HepG2 (cell line): ENCODE measurements around the gene APBB1. TPM values are rescaled to one million over a fixed set of nuclear protein-coding genes. Genes with fewer than 3 reads are reported as not detected.

Experiments used
- ATAC-seq: fragments of 200-7000 bp; cut with Tn5 transposase; 3 replicates; pipeline ENCODE4 v1.9.1; 2020; ENCODE audit warnings: mild to moderate bottlenecking, moderate library complexity
- BruUV-seq: library from RNA; stranded (reverse); fragments of 400-500 nt; replicated peaks from 2 replicates; lab custom pipeline; 2021; lab: Mats Ljungman, UMichigan
- CTCF ChIA-PET: fragments of 300-600 bp; formaldehyde crosslinking; extraction: SDS; loops from one replicate; lab custom pipeline; 2021; ENCODE audit warnings: low total read pairs, inconsistent platforms, low intra/inter-chr PET ratio; lab: Yijun Ruan, JAX
- POLR2A ChIA-PET: fragments of 350-600 bp; sonication (Branson Sonifier 250); formaldehyde crosslinking; loops from one replicate; lab custom pipeline; 2020; ENCODE audit warnings: antibody characterized with exemption, inconsistent platforms; lab: Yijun Ruan, JAX
- DNase-seq: peaks from one replicate; pipeline ENCODE4 v3.0.0-alpha.2; 2015; ENCODE audit warnings: low spot score
- FAIRE-seq: peaks from 3 replicates; lab custom pipeline; 2011; peaks lifted over from hg19 to GRCh38; lab: Jason Lieb, UNC
- H2AFZ ChIP-seq: one replicate; pipeline ENCODE4 v1.6.1; 2011; ENCODE audit warnings: low read length, inconsistent platforms
- H3K27ac ChIP-seq: fragments of 300-600 bp; 3 replicates; pipeline ENCODE4 v1.8.0; 2011; ENCODE audit warnings: mixed run types, mild to moderate bottlenecking, mixed read lengths, low read length, inconsistent platforms; ENCODE audit not compliant: insufficient read depth; ENCODE audit errors: extremely low read length
- H3K27me3 ChIP-seq, 2 experiments: fragments of 200-600 bp in 1 of 2; 2 replicates in 1 of 2; 3 replicates in 1 of 2; pipeline versions ENCODE4 v1.6.0 to v1.8.0; 2011; ENCODE audit warnings: low read length in 2 of 2, mild to moderate bottlenecking in 2 of 2, moderate library complexity in 2 of 2, inconsistent platforms in 1 of 2; ENCODE audit not compliant: insufficient read depth in 2 of 2, control insufficient read depth in 1 of 2
- H3K36me3 ChIP-seq, 2 experiments: fragments of 200-600 bp in 1 of 2; replicated peaks in 1 of 2; 2 replicates in 1 of 2; 3 replicates in 1 of 2; pipeline versions ENCODE4 v1.5.1 to v1.8.0; 2011; ENCODE audit warnings: low read length in 2 of 2, inconsistent platforms in 1 of 2; ENCODE audit not compliant: insufficient read depth in 2 of 2, control insufficient read depth in 1 of 2
- H3K4me1 ChIP-seq: 2 replicates; pipeline ENCODE4 v1.5.1; 2012; ENCODE audit warnings: low read length, inconsistent platforms; ENCODE audit not compliant: insufficient read depth
- H3K4me2 ChIP-seq: 2 replicates; pipeline ENCODE4 v1.6.0; 2011; ENCODE audit warnings: low read depth, low read length, inconsistent platforms
- H3K4me3 ChIP-seq, 3 experiments: fragments of 200-600 bp in 1 of 3; sonication (generic), shearing (Covaris generic) in 1 of 3; replicated peaks in 1 of 3; 2 replicates each; pipeline ENCODE4 v1.5.1; 2011 to 2016; ENCODE audit warnings: low read length in 3 of 3, inconsistent platforms in 2 of 3, low read depth in 2 of 3, mild to moderate bottlenecking in 2 of 3, control low read depth in 1 of 3, mixed read lengths in 1 of 3; ENCODE audit not compliant: insufficient read depth in 1 of 3
- H3K79me2 ChIP-seq: one replicate; pipeline ENCODE4 v1.6.1; 2011; ENCODE audit warnings: low read length, inconsistent platforms; ENCODE audit not compliant: insufficient read depth
- H3K9ac ChIP-seq: 2 replicates; pipeline ENCODE4 v1.6.0; 2011; ENCODE audit warnings: mild to moderate bottlenecking, low read depth, low read length, inconsistent platforms; ENCODE audit not compliant: insufficient read depth
- H3K9me3 ChIP-seq: 2 replicates; pipeline ENCODE4 v1.5.1; 2012; ENCODE audit warnings: mild to moderate bottlenecking, low read length
- H4K20me1 ChIP-seq: 2 replicates; pipeline ENCODE4 v1.6.0; 2011; ENCODE audit warnings: inconsistent platforms, mild to moderate bottlenecking, low read length, moderate library complexity; ENCODE audit not compliant: insufficient read depth
- FOXA1 ChIP-seq, 2 experiments: fragments of 450-650 bp in 1 of 2; sonication (generic) in 1 of 2; formaldehyde crosslinking in 1 of 2; IDR thresholded peaks; 2 replicates each; pipeline versions ENCODE4 v1.4.0 to v1.6.1; 2016 to 2020; ENCODE audit warnings: missing genetic modification reagents in 1 of 2
- GABPB1 ChIP-seq: IDR thresholded peaks from 2 replicates; pipeline ENCODE4 v1.6.1; 2016; ENCODE audit warnings: mild to moderate bottlenecking, missing genetic modification reagents, moderate library complexity, missing compliant biosample characterization
- GATAD2A ChIP-seq: IDR thresholded peaks from 2 replicates; pipeline ENCODE4 v1.6.1; 2016
- SOX6 ChIP-seq, 2 experiments: fragments of 450-650 bp in 1 of 2; sonication (generic) in 1 of 2; formaldehyde crosslinking in 1 of 2; IDR thresholded peaks; 2 replicates each; pipeline versions ENCODE4 v1.4.0 to v1.6.1; 2017 to 2020; ENCODE audit warnings: antibody characterized with exemption in 1 of 2, mild to moderate bottlenecking in 1 of 2, missing genetic modification reagents in 1 of 2
- ZKSCAN1 ChIP-seq: fragments of 150-350 bp; IDR thresholded peaks from 2 replicates; pipeline ENCODE4 v1.6.1; 2014; ENCODE audit warnings: low read length
- ZNF75D ChIP-seq: sonication (generic); formaldehyde crosslinking; IDR thresholded peaks from 2 replicates; pipeline ENCODE4 v1.8.1; 2023; ENCODE audit warnings: missing genetic modification reagents, mild to moderate bottlenecking, borderline replicate concordance
- WGBS: methylation state at CpG from one replicate; pipeline ENCODE4 v1.1.6; 2017; ENCODE audit warnings: low lambda C conversion rate; 5-methylcytosine and 5-hydroxymethylcytosine counted together
- in situ Hi-C: cut with HindIII; loops from 2 replicates; pipeline ENCODE4 v1.10.0; 2017; ENCODE audit warnings: low pct_unique_long_range_greater_than_20kb; ENCODE audit not compliant: extremely low pct_ligation_motif_present
- intact Hi-C: fragments of 100-400 bp; cut with micrococcal nuclease; formaldehyde crosslinking; loops from one replicate; pipeline ENCODE4 v1.10.0; 2022; ENCODE audit not compliant: unreplicated experiment
- polyA plus RNA-seq, 8 experiments: library from polyadenylated mRNA; depleted of rRNA in 3 of 8; stranded (reverse) in 7 of 8; unstranded in 1 of 8; fragments of >200 nt; fragmentation: Illumina TruSeq in 4 of 8; extraction: Trizol in 4 of 8; gene quantifications; 2 replicates each; pipeline versions ENCODE4 v1.2.1 to v1.2.3, GENCODE V29; 2011 to 2016; ENCODE audit warnings: low read depth in 4 of 8, missing spikeins in 1 of 8, mixed read lengths in 1 of 8; ENCODE audit not compliant: insufficient read depth in 1 of 8
- total RNA-seq, 5 experiments: library from RNA; depleted of rRNA; stranded (reverse); fragments of >200 nt; fragmentation: Illumina TruSeq; extraction: Trizol; gene quantifications; 2 replicates each; pipeline ENCODE4 v1.2.3, GENCODE V29; 2016; ENCODE audit warnings: low read depth in 1 of 5
- TF ChIP-seq, protein P1 (sequence below): sonication (generic); formaldehyde crosslinking; IDR thresholded peaks from 2 replicates; pipeline ENCODE4 v1.4.0; 2020; ENCODE audit warnings: mild to moderate bottlenecking, missing genetic modification reagents
- TF ChIP-seq, protein P2 (sequence below): sonication (generic); formaldehyde crosslinking; IDR thresholded peaks from 2 replicates; pipeline ENCODE4 v1.9.0; 2021; ENCODE audit warnings: mild to moderate bottlenecking, missing genetic modification reagents

The APBB1 gene
- total and polyA plus RNA-seq, 2 of the 13 experiments (the other 11 are each of a cell fraction or from before 2014, with no cell fraction given) = 1.7 to 3.5 TPM

DNA sequence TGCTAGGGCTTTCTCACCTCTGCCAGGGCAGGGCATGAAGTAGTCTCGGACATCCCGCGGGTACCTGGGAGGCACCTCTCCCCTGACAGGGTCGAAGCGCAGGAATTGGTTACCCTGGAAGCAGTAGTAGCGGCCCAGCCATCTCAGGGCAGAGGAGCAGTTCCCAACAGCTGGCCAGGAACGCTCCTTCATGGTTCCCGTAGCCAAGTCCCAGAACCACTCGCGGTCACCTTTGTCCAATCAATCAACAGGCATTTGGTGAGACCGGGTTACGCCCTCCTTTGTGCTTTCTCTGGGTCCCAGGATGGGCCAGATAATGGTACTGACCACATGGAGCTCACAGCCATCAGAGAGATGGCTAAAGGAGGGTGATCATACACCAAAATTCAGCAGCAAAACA, 18.5 kb upstream of the APBB1 start:
- in situ Hi-C loops = no loop called here
- Histone ChIP-seq H2AFZ (no peak overlapping the region), H3K4me2 (no peak overlapping the region), H3K9me3 (no peaks in the 10 kb centered on the region), H3K79me2 (no peaks in the 10 kb centered on the region), H3K36me3 (no peaks in the 10 kb centered on the region), H3K4me1 (peaks cover 49% of the 10 kb centered on the region), H3K27ac (no peak overlapping the region), H3K9ac (no peak overlapping the region), H3K27me3 (no peaks in the 10 kb centered on the region), H4K20me1 (no peaks in the 10 kb centered on the region), H3K4me3 (no peak overlapping the region)
- intact Hi-C loops = no loop called here
- TF ChIP-seq, protein P1, sequence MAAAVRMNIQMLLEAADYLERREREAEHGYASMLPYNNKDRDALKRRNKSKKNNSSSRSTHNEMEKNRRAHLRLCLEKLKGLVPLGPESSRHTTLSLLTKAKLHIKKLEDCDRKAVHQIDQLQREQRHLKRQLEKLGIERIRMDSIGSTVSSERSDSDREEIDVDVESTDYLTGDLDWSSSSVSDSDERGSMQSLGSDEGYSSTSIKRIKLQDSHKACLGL (CRISPR knock-in tag) = no peak
- FAIRE-seq (no peak), DNase-seq (no peak), ATAC-seq (no peak)
- ChIA-PET CTCF (no interaction called here), POLR2A (no interaction called here)
- WGBS = 92% methylated on average over 12 of the region's 12 CpGs
- no TSS peak for BruUV-seq

DNA sequence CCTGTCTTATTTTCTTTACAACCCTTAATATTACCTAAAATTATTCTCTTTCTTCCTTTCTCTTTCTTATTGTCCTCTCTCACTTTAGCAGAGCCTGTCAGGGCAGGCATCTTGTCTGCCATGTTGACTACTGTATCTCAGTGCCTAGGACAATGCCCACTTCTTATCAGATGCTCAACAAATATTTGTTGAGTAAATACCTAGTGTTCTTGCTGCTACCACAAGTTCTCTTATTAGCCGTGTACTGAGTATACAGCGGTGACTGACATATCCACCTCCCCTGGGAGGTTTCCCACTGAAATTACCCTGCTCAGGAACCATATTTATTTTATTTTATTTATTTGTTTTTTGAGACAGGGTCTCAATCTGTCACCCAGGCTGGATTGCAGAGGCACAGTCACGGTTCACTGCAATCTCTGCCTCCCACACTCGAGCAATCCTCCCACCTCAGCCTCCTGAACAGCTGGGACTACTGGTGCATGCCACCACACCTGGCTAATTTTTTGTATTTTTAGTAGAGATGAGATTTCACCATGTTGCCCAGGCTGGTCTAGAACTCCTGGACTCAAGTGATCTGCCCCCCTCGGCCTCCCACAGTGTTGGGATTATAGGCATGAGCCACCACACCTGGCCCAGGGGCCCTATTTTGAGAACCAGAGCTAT, 15.2 kb upstream of the APBB1 start:
- FAIRE-seq = no peak
- Histone ChIP-seq H3K4me1 (peaks cover 16% of the 10 kb centered on the region), H3K27ac (no peak overlapping the region), H3K79me2 (no peaks in the 10 kb centered on the region), H3K27me3 (no peaks in the 10 kb centered on the region), H3K4me2 (no peak overlapping the region), H3K36me3 (no peaks in the 10 kb centered on the region), H2AFZ (no peak overlapping the region), H3K9ac (no peak overlapping the region), H4K20me1 (no peaks in the 10 kb centered on the region), H3K9me3 (no peaks in the 10 kb centered on the region), H3K4me3 (no peak overlapping the region)
- ATAC-seq = peak; percentile 55; the same call in 2 of the 3 replicates
- DNase-seq = peak; percentile 32
- intact Hi-C loops = no loop called here
- CTCF ChIA-PET = no interaction called here
- in situ Hi-C loops = no loop called here
- POLR2A ChIA-PET = no interaction called here
- WGBS = 22% methylated on average over 5 of the region's 5 CpGs
- BruUV-seq = no TSS peak
- TF ChIP-seq, protein P2, sequence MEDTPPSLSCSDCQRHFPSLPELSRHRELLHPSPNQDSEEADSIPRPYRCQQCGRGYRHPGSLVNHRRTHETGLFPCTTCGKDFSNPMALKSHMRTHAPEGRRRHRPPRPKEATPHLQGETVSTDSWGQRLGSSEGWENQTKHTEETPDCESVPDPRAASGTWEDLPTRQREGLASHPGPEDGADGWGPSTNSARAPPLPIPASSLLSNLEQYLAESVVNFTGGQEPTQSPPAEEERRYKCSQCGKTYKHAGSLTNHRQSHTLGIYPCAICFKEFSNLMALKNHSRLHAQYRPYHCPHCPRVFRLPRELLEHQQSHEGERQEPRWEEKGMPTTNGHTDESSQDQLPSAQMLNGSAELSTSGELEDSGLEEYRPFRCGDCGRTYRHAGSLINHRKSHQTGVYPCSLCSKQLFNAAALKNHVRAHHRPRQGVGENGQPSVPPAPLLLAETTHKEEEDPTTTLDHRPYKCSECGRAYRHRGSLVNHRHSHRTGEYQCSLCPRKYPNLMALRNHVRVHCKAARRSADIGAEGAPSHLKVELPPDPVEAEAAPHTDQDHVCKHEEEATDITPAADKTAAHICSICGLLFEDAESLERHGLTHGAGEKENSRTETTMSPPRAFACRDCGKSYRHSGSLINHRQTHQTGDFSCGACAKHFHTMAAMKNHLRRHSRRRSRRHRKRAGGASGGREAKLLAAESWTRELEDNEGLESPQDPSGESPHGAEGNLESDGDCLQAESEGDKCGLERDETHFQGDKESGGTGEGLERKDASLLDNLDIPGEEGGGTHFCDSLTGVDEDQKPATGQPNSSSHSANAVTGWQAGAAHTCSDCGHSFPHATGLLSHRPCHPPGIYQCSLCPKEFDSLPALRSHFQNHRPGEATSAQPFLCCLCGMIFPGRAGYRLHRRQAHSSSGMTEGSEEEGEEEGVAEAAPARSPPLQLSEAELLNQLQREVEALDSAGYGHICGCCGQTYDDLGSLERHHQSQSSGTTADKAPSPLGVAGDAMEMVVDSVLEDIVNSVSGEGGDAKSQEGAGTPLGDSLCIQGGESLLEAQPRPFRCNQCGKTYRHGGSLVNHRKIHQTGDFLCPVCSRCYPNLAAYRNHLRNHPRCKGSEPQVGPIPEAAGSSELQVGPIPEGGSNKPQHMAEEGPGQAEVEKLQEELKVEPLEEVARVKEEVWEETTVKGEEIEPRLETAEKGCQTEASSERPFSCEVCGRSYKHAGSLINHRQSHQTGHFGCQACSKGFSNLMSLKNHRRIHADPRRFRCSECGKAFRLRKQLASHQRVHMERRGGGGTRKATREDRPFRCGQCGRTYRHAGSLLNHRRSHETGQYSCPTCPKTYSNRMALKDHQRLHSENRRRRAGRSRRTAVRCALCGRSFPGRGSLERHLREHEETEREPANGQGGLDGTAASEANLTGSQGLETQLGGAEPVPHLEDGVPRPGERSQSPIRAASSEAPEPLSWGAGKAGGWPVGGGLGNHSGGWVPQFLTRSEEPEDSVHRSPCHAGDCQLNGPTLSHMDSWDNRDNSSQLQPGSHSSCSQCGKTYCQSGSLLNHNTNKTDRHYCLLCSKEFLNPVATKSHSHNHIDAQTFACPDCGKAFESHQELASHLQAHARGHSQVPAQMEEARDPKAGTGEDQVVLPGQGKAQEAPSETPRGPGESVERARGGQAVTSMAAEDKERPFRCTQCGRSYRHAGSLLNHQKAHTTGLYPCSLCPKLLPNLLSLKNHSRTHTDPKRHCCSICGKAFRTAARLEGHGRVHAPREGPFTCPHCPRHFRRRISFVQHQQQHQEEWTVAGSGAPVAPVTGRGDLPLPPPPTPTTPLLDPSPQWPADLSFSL (CRISPR knock-in tag) = no peak
- TF ChIP-seq GATAD2A (CRISPR knock-in tag) (0 out of 2 replicates have a peak, but pooled peaks have one; percentile 28), GABPB1 (CRISPR knock-in tag) (no peak), SOX6 (IDR thresholded peaks at IDR 0.05) (no peak), SOX6 (CRISPR knock-in tag; IDR thresholded peaks at IDR 0.05) (peak; percentile 65; the same call in 1 of the 2 replicates), ZNF75D (CRISPR knock-in tag) (no peak), FOXA1 (IDR thresholded peaks at IDR 0.05) (no peak), FOXA1 (CRISPR knock-in tag; IDR thresholded peaks at IDR 0.05) (peak; percentile 62; the same call in 1 of the 2 replicates), ZKSCAN1 (no peak)
